Neuron (in vitro differentiated cells): Measurements from ENCODE around the gene EXTL1.

Experiments used
- H2AFZ ChIP-seq: one replicate; pipeline ENCODE4 v1.6.1; 2013; ENCODE audit warnings: low read depth, mild to moderate bottlenecking, inconsistent platforms, low read length, moderate library complexity
- H3K27me3 ChIP-seq: one replicate; pipeline ENCODE4 v1.6.1; 2013; ENCODE audit warnings: low read length; ENCODE audit not compliant: insufficient read depth
- H3K36me3 ChIP-seq: one replicate; pipeline ENCODE4 v1.6.1; 2013; ENCODE audit warnings: low read length; ENCODE audit not compliant: insufficient read depth
- H3K4me1 ChIP-seq: one replicate; pipeline ENCODE4 v1.6.1; 2013; ENCODE audit warnings: low read length; ENCODE audit not compliant: insufficient read depth
- H3K4me3 ChIP-seq: 2 replicates; pipeline ENCODE4 v1.5.1; 2013; ENCODE audit warnings: mild to moderate bottlenecking, low read length, moderate library complexity
- H3K9me3 ChIP-seq: one replicate; pipeline ENCODE4 v1.6.1; 2013; ENCODE audit warnings: low read length

The EXTL1 gene

GRCh38 chr1:26005434-26006105 is 16.0 kb upstream of the EXTL1 start:
- H2AFZ ChIP-seq = no peak overlapping the region
- no peaks in the 10 kb centered on the region for H3K4me1 ChIP-seq
- no peaks in the 10 kb centered on the region for H3K9me3 ChIP-seq
- no peak overlapping the region for H3K4me3 ChIP-seq
- no peaks in the 10 kb centered on the region for H3K27me3 ChIP-seq
- H3K36me3 ChIP-seq = no peaks in the 10 kb centered on the region

- H2AFZ ChIP-seq = no peak overlapping the region
- H3K27me3 ChIP-seq = no peaks in the 10 kb centered on the region
- peaks cover 4% of the 10 kb centered on the region for H3K4me1 ChIP-seq
- H3K36me3 ChIP-seq = no peaks in the 10 kb centered on the region
- no peaks in the 10 kb centered on the region for H3K9me3 ChIP-seq
- H3K4me3 ChIP-seq = no peak overlapping the region
Measured at GRCh38 chr1:26006710-26007109, 14.9 kb upstream of the EXTL1 start.

GRCh38 chr1:26009796-26010447 is 11.7 kb upstream of the EXTL1 start:
- no peak overlapping the region for H2AFZ ChIP-seq
- no peaks in the 10 kb centered on the region for H3K9me3 ChIP-seq
- H3K27me3 ChIP-seq = no peaks in the 10 kb centered on the region
- peaks cover 4% of the 10 kb centered on the region for H3K4me1 ChIP-seq
- H3K4me3 ChIP-seq = no peak overlapping the region
- H3K36me3 ChIP-seq = no peaks in the 10 kb centered on the region

- no peaks in the 10 kb centered on the region for H3K9me3 ChIP-seq
- no peaks in the 10 kb centered on the region for H3K36me3 ChIP-seq
- H3K4me3 ChIP-seq = no peak overlapping the region
- H3K27me3 ChIP-seq = no peaks in the 10 kb centered on the region
- no peak overlapping the region for H2AFZ ChIP-seq
- peaks cover 4% of the 10 kb centered on the region for H3K4me1 ChIP-seq
Measured at GRCh38 chr1:26010825-26011224, 10.8 kb upstream of the EXTL1 start.

- H3K9me3 ChIP-seq = no peaks in the 10 kb centered on the region
- H2AFZ ChIP-seq = no peak overlapping the region
- H3K4me3 ChIP-seq = no peak overlapping the region
- H3K27me3 ChIP-seq = no peaks in the 10 kb centered on the region
- H3K36me3 ChIP-seq = no peaks in the 10 kb centered on the region
- H3K4me1 ChIP-seq = peaks cover 12% of the 10 kb centered on the region
Measured at GRCh38 chr1:26012864-26013263, 8.7 kb upstream of the EXTL1 start.

GRCh38 chr1:26014179-26014578 is 7.4 kb upstream of the EXTL1 start:
- no peak overlapping the region for H3K4me3 ChIP-seq
- H3K36me3 ChIP-seq = no peaks in the 10 kb centered on the region
- no peaks in the 10 kb centered on the region for H3K27me3 ChIP-seq
- H2AFZ ChIP-seq = no peak overlapping the region
- H3K9me3 ChIP-seq = no peaks in the 10 kb centered on the region
- peaks cover 18% of the 10 kb centered on the region for H3K4me1 ChIP-seq

GRCh38 chr1:26015358-26015757 is 6.2 kb upstream of the EXTL1 start:
- Histone ChIP-seq H3K4me3 (no peak overlapping the region), H2AFZ (no peak overlapping the region), H3K9me3 (no peaks in the 10 kb centered on the region), H3K27me3 (no peaks in the 10 kb centered on the region), H3K4me1 (peaks cover 27% of the 10 kb centered on the region), H3K36me3 (no peaks in the 10 kb centered on the region)

- Histone ChIP-seq H3K36me3 (no peaks in the 10 kb centered on the region), H2AFZ (no peak overlapping the region), H3K27me3 (no peaks in the 10 kb centered on the region), H3K4me1 (peaks cover 28% of the 10 kb centered on the region), H3K9me3 (no peaks in the 10 kb centered on the region), H3K4me3 (no peak overlapping the region)
Measured at GRCh38 chr1:26016258-26016952, 5.2 kb upstream of the EXTL1 start.

GRCh38 chr1:26016953-26017545 is 4.5 kb upstream of the EXTL1 start:
- no peaks in the 10 kb centered on the region for H3K9me3 ChIP-seq
- no peaks in the 10 kb centered on the region for H3K36me3 ChIP-seq
- H3K27me3 ChIP-seq = no peaks in the 10 kb centered on the region
- H3K4me3 ChIP-seq = no peak overlapping the region
- H3K4me1 ChIP-seq = peaks cover 31% of the 10 kb centered on the region
- no peak overlapping the region for H2AFZ ChIP-seq

- Histone ChIP-seq H3K4me1 (peaks cover 33% of the 10 kb centered on the region), H3K27me3 (no peaks in the 10 kb centered on the region), H3K9me3 (no peaks in the 10 kb centered on the region), H3K4me3 (no peak overlapping the region), H3K36me3 (no peaks in the 10 kb centered on the region), H2AFZ (no peak overlapping the region)
Measured at GRCh38 chr1:26017606-26018005, 4.0 kb upstream of the EXTL1 start.

GRCh38 chr1:26019641-26020315 is 1.8 kb upstream of the EXTL1 start:
- Histone ChIP-seq H2AFZ (no peak overlapping the region), H3K4me3 (no peak overlapping the region), H3K9me3 (no peaks in the 10 kb centered on the region), H3K36me3 (no peaks in the 10 kb centered on the region), H3K4me1 (peaks cover 33% of the 10 kb centered on the region), H3K27me3 (peaks cover 5% of the 10 kb centered on the region)

GRCh38 chr1:26020330-26020768 is 1.2 kb upstream of the EXTL1 start:
- no peak overlapping the region for H3K4me3 ChIP-seq
- H3K27me3 ChIP-seq = peaks cover 5% of the 10 kb centered on the region
- no peaks in the 10 kb centered on the region for H3K36me3 ChIP-seq
- no peak overlapping the region for H2AFZ ChIP-seq
- peaks cover 33% of the 10 kb centered on the region for H3K4me1 ChIP-seq
- no peaks in the 10 kb centered on the region for H3K9me3 ChIP-seq
